ENCODE measurements around the gene UGGT1.

- TF ChIP-seq CTCF (conservative IDR thresholded peaks at IDR 0.05; ENCODE audit: low read depth, low read length) (no peak), EZH2 (IDR thresholded peaks at IDR 0.05; ENCODE audit: borderline replicate concordance, low read depth, low read length, poor library complexity, severe bottlenecking) (no peak)
These were observed 79.1 kb downstream of the UGGT1 start for GRCh38 chr2:128169933-128170709.
